OCI-LY1 (cell line): ENCODE results near the gene CELSR1.

Source experiments
- H2AFZ ChIP-seq: fragments of 200-600 bp; sonication (generic), shearing (Covaris generic); 2 replicates; pipeline ENCODE4 v1.6.0; 2014; ENCODE audit warnings: antibody characterized with exemption, mild to moderate bottlenecking, low read length
- H3F3A ChIP-seq: fragments of 200-600 bp; sonication (generic), shearing (Covaris generic); 2 replicates; pipeline ENCODE4 v1.6.0; 2014; ENCODE audit warnings: mild to moderate bottlenecking, antibody characterized with exemption, low read length, moderate library complexity; ENCODE audit not compliant: insufficient read depth
- H3K27ac ChIP-seq: fragments of 200-600 bp; sonication (generic); 2 replicates; pipeline ENCODE4 v1.5.1; 2014; ENCODE audit warnings: low read length, mixed run types, mild to moderate bottlenecking, low read depth; ENCODE audit not compliant: poor library complexity, severe bottlenecking
- H3K27me3 ChIP-seq: fragments of 200-600 bp; sonication (generic); 2 replicates; pipeline ENCODE4 v1.6.0; 2014; ENCODE audit warnings: antibody characterized with exemption, mild to moderate bottlenecking, low read length, moderate library complexity; ENCODE audit not compliant: insufficient read depth
- H3K36me3 ChIP-seq: fragments of 200-600 bp; sonication (generic); 2 replicates; pipeline ENCODE4 v1.6.1; 2014; ENCODE audit warnings: mild to moderate bottlenecking, antibody characterized with exemption, low read length, moderate library complexity, mixed read lengths; ENCODE audit not compliant: insufficient read depth
- H3K4me1 ChIP-seq: fragments of 200-600 bp; sonication (generic); 2 replicates; pipeline ENCODE4 v1.5.1; 2014; ENCODE audit warnings: mild to moderate bottlenecking, low read length, moderate library complexity; ENCODE audit not compliant: insufficient read depth, severe bottlenecking
- H3K4me2 ChIP-seq: fragments of 200-600 bp; sonication (generic), shearing (Covaris generic); 2 replicates; pipeline ENCODE4 v1.6.1; 2014; ENCODE audit warnings: low read length
- H3K4me3 ChIP-seq: fragments of 200-600 bp; sonication (generic); 2 replicates; pipeline ENCODE4 v1.5.1; 2014; ENCODE audit warnings: low read length, low read depth, mild to moderate bottlenecking, mixed read lengths; ENCODE audit not compliant: poor library complexity, severe bottlenecking
- H3K79me2 ChIP-seq: fragments of 200-600 bp; shearing (Covaris generic); 2 replicates; pipeline ENCODE4 v1.6.1; 2016; ENCODE audit warnings: mixed run types, low read length, mixed read lengths; ENCODE audit not compliant: insufficient read depth
- H3K9ac ChIP-seq: fragments of 200-600 bp; sonication (generic), shearing (Covaris generic); 2 replicates; pipeline ENCODE4 v1.6.1; 2014; ENCODE audit warnings: mild to moderate bottlenecking, low read length, mixed read lengths
- H3K9me2 ChIP-seq: fragments of 200-600 bp; sonication (generic), shearing (Covaris generic); 2 replicates; pipeline ENCODE4 v1.6.1; 2014; ENCODE audit warnings: low read depth, mild to moderate bottlenecking, low read length, mixed read lengths
- H3K9me3 ChIP-seq: fragments of 200-600 bp; shearing (Covaris generic); 2 replicates; pipeline ENCODE4 v1.6.1; 2014; ENCODE audit warnings: low read length, mixed read lengths
- H4K20me1 ChIP-seq: fragments of 200-600 bp; sonication (generic), shearing (Covaris generic); 2 replicates; pipeline ENCODE4 v1.6.0; 2016; ENCODE audit warnings: mild to moderate bottlenecking, low read length; ENCODE audit not compliant: insufficient read depth
- EZH2 ChIP-seq: fragments of 200-600 bp; sonication (generic), shearing (Covaris generic); IDR thresholded peaks from 2 replicates; pipeline ENCODE4 v1.8.0; 2017; ENCODE audit warnings: borderline replicate concordance, mixed run types, mild to moderate bottlenecking, antibody characterized with exemption, low read length, moderate library complexity, mixed read lengths
- TF ChIP-seq, protein P1 (sequence below): fragments of 200-600 bp; sonication (generic), shearing (Covaris generic); IDR thresholded peaks from 2 replicates; pipeline ENCODE4 v1.5.1; 2017; ENCODE audit warnings: mild to moderate bottlenecking, antibody characterized with exemption, low read length, moderate library complexity, mixed read lengths

Gene CELSR1

DNA sequence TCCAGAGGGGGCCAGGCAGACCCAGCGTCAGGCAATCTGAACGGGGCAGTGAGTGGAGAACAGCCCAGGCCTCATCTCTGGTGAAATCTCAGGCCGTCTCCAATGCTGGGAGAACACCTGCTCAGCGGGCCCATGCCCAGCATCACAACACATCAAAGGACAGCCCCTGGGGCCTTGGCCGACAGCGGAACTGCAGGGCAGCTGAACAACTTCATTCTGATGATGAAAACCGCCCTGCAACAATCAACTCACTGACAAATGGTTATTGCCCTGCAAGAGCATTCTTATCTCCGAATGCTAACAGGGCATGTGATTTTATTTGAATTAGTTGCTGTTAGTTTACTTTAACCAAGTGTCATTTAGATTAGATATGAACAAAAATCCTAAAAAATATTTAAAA is 14.6 kb downstream of the CELSR1 start:
- H3K27me3 ChIP-seq, result peaks cover 5% of the 10 kb centered on the region; the same call in 1 of the 2 replicates
- no peak overlapping the region for H3K27ac ChIP-seq
- H3K79me2 ChIP-seq, result no peaks in the 10 kb centered on the region
- H4K20me1 ChIP-seq, result no peaks in the 10 kb centered on the region
- H3K4me3 ChIP-seq, result no peak overlapping the region
- TF ChIP-seq, protein P1, sequence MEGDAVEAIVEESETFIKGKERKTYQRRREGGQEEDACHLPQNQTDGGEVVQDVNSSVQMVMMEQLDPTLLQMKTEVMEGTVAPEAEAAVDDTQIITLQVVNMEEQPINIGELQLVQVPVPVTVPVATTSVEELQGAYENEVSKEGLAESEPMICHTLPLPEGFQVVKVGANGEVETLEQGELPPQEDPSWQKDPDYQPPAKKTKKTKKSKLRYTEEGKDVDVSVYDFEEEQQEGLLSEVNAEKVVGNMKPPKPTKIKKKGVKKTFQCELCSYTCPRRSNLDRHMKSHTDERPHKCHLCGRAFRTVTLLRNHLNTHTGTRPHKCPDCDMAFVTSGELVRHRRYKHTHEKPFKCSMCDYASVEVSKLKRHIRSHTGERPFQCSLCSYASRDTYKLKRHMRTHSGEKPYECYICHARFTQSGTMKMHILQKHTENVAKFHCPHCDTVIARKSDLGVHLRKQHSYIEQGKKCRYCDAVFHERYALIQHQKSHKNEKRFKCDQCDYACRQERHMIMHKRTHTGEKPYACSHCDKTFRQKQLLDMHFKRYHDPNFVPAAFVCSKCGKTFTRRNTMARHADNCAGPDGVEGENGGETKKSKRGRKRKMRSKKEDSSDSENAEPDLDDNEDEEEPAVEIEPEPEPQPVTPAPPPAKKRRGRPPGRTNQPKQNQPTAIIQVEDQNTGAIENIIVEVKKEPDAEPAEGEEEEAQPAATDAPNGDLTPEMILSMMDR, result no peak
- TF ChIP-seq EZH2, result no peak
- H3K36me3 ChIP-seq, result no peaks in the 10 kb centered on the region
- no peaks in the 10 kb centered on the region for H3F3A ChIP-seq
- H3K4me2 ChIP-seq, result no peak overlapping the region
- H3K9me2 ChIP-seq, result no peaks in the 10 kb centered on the region
- H3K4me1 ChIP-seq, result no peaks in the 10 kb centered on the region
- H3K9ac ChIP-seq, result no peak overlapping the region
- no peaks in the 10 kb centered on the region for H3K9me3 ChIP-seq
- no peak overlapping the region for H2AFZ ChIP-seq

DNA sequence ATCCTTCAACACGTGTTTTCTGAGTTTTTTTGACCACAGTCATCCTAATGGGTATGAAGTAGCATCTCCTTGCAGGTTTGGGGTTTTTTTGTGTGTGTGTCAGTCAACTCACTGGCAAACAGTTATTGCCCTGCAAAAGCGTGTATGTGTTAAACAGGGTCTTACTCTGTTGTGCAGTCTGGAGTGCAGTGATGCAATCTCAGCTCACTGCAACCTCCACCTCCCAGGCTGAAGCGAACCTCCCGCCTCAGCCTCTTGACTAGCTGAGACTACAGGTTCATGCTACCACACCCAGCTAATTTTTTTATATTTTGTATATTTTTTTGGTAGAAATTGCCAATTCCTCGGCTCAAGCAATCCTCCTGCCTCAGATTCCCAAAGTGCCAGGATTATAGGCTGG is 15.4 kb downstream of the CELSR1 start:
- Histone ChIP-seq H3K9me3 (no peaks in the 10 kb centered on the region), H3K4me3 (no peak overlapping the region), H2AFZ (no peak overlapping the region), H4K20me1 (no peaks in the 10 kb centered on the region), H3K4me2 (no peak overlapping the region), H3K27ac (no peak overlapping the region), H3F3A (no peaks in the 10 kb centered on the region), H3K9me2 (no peaks in the 10 kb centered on the region), H3K36me3 (no peaks in the 10 kb centered on the region), H3K79me2 (no peaks in the 10 kb centered on the region), H3K27me3 (peaks cover 5% of the 10 kb centered on the region; the same call in 1 of the 2 replicates), H3K9ac (no peak overlapping the region), H3K4me1 (peaks cover 3% of the 10 kb centered on the region)
- TF ChIP-seq EZH2, result no peak
- TF ChIP-seq, protein P1, result no peak

DNA sequence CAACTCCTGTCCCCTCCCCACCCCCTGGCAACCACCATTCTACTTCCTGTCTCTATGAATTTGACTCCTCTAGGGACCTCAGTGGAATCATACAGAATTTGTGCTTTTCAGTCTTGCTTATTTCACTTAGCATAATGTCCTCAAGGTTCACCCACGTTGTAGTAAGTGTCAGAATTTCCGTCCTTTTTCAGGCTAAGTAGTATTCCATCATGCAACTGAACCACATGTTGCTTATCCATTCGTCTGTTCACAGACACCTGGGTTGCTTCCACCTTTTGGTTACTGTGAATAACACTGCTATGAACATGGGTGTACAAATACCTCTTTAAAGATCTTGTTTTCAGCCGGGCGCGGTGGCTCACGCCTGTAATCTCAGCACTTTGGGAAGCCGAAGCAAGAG is 16.5 kb downstream of the CELSR1 start:
- Histone ChIP-seq H3K4me2 (no peak overlapping the region), H3K9ac (no peak overlapping the region), H3K9me2 (no peaks in the 10 kb centered on the region), H4K20me1 (no peaks in the 10 kb centered on the region), H2AFZ (no peak overlapping the region), H3K79me2 (no peaks in the 10 kb centered on the region), H3K27ac (no peak overlapping the region), H3K9me3 (no peaks in the 10 kb centered on the region), H3K4me3 (no peak overlapping the region), H3F3A (no peaks in the 10 kb centered on the region), H3K27me3 (peaks cover 4% of the 10 kb centered on the region; the same call in 1 of the 2 replicates), H3K36me3 (no peaks in the 10 kb centered on the region), H3K4me1 (peaks cover 3% of the 10 kb centered on the region)
- TF ChIP-seq, protein P1, result no peak
- no peak for TF ChIP-seq EZH2
